Prostate gland (tissue), 2 donors: ENCODE measurements around the gene GMPR.

ENCODE experiments used
- CTCF ChIP-seq, 4 experiments: fragments of 200-600 bp in 2 of 4; fragments of 450-650 bp in 2 of 4; sonication (generic) in 2 of 4; IDR thresholded peaks; 1 replicate in 3 of 4; 2 replicates in 1 of 4; pipeline ENCODE4 v1.5.1; 2016 to 2019; ENCODE audit warnings: antibody characterized with exemption in 4 of 4, mild to moderate bottlenecking in 2 of 4, moderate library complexity in 2 of 4
- POLR2A ChIP-seq: fragments of 450-650 bp; IDR thresholded peaks from one replicate; pipeline ENCODE4 v1.6.1; 2016; ENCODE audit warnings: antibody characterized with exemption, mild to moderate bottlenecking
- POLR2AphosphoS5 ChIP-seq: sonication (generic); formaldehyde crosslinking; IDR thresholded peaks from one replicate; pipeline ENCODE4 v1.6.1; 2017; ENCODE audit warnings: antibody characterized with exemption

- TF ChIP-seq POLR2A: peak; percentile 30
- TF ChIP-seq POLR2AphosphoS5: peak; percentile 68
- peak in 3 of 4 experiments; percentile 6 to 73 (median 68) for TF ChIP-seq CTCF (IDR thresholded peaks at IDR 0.05)
Observed at GRCh38 chr6:16238963-16239797, 793 bp downstream of the GMPR start.
